GM12875 (cell line): ENCODE data around the gene OR6C68.
"Not testable (repeated sequence)": the region's sequence is repeated elsewhere in the genome, so short reads cannot be mapped to it uniquely, and the experiment has no call there.

Experiments
- H3K4me3 ChIP-seq: one replicate; pipeline ENCODE4 v1.5.1; 2011; ENCODE audit warnings: low read depth, low read length, control low read depth
- TF ChIP-seq, protein P1 (sequence below): IDR thresholded peaks from 2 replicates; pipeline ENCODE4 v1.5.1; 2011; ENCODE audit warnings: low read depth, mild to moderate bottlenecking, control low read depth, inconsistent platforms, low read length, moderate library complexity, borderline replicate concordance; ENCODE audit not compliant: insufficient read depth

OR6C68 gene

DNA sequence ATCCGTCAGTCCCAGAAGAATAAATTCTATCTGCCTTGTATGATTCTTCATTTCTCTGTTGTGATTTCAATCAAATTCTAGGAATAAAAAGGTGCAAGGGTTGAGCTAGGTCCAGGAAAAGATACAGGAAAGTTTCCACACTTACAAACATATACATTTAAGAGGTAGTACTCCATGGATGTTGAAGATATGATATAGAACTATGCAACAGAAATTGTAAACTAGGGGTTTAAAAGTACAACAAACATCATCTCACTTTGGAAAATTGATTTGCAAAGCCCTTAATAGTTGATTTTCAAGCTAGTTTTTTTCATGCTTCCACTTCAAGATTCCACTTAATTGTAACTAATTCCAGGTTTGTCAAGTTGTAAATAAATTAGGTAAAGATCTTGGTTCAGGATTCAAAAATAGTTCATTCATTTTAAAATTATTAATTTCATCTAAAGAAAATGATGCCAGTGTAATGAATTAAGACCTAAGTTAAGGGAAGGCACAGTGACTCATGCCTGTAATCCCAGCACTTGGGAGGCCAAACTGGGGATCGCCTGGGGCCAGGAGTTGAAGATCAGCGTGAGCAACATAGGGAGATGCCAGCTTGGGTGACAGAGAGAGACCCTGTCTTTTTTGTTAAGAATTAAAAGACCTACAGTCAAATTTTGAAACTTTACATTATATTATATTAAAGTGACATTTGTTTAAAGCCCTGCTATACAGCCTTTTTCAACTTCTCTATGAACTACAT is 21.9 kb upstream of the OR6C68 start, which contains the start of gene OR6C70:
Gene OR6C70, minus strand, starts transcription at position 51 of the 742 bp plus-strand sequence. Its CDS starts 0 bp downstream, at position 51.
- TF ChIP-seq, protein P1, sequence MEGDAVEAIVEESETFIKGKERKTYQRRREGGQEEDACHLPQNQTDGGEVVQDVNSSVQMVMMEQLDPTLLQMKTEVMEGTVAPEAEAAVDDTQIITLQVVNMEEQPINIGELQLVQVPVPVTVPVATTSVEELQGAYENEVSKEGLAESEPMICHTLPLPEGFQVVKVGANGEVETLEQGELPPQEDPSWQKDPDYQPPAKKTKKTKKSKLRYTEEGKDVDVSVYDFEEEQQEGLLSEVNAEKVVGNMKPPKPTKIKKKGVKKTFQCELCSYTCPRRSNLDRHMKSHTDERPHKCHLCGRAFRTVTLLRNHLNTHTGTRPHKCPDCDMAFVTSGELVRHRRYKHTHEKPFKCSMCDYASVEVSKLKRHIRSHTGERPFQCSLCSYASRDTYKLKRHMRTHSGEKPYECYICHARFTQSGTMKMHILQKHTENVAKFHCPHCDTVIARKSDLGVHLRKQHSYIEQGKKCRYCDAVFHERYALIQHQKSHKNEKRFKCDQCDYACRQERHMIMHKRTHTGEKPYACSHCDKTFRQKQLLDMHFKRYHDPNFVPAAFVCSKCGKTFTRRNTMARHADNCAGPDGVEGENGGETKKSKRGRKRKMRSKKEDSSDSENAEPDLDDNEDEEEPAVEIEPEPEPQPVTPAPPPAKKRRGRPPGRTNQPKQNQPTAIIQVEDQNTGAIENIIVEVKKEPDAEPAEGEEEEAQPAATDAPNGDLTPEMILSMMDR = no peak
- H3K4me3 ChIP-seq = no peak within 1 kb of the TSS

DNA sequence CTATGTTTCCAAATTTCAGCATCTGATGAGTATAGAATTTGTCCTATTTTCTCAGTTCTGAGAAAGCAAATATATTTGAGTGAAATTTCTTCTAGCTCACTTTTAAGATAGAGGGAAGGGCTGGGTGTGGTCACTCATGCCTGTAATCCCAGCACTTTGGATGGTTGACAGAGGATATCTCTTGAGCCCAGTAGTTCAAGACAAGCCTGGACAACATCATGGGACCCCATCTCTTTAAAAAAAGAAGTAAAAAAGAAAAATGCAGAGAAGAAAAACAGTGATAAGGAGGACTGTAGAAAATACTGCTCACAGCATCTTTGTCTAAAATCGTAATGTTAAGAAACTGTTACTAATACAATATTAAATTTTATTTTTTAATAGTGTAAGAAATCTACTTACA is 19.9 kb upstream of the OR6C68 start:
- TF ChIP-seq, protein P1 = no peak
- no peak overlapping the region for H3K4me3 ChIP-seq

DNA sequence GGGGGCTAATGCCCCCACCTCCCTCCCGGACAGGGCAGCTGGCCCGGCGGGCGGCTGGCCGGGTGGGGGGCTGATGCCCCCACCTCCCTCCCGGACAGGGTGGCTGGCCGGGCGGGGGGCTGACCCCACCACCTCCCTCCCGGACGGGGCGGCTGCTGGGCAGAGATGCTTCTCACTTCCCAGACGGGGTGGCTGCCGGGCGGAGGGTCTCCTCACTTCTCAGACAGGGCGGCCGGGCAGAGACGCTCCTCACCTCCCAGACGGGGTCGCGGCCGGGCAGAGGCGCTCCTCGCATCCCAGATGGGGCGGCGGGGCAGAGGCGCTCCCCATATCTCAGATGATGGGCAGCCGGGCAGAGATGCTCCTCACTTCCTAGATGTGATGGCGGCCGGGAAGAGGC is 13.0 kb upstream of the OR6C68 start:
- not testable (repeated sequence) for H3K4me3 ChIP-seq

DNA sequence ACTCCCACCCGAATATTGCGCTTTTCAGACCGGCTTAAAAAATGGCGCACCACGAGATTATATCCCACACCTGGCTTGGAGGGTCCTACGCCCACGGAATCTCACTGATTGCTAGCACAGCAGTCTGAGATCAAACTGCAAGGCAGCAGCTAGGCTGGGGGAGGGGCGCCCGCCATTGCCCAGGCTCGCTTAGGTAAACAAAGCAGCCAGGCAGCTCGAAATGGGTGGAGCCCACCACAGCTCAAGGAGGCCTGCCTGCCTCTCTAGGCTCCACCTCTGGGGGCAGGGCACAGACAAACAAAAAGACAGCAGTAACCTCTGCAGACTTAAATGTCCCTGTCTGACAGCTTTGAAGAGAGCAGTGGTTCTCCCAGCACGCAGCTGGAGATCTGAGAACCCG is 7.9 kb upstream of the OR6C68 start:
- H3K4me3 ChIP-seq = not testable (repeated sequence)

DNA sequence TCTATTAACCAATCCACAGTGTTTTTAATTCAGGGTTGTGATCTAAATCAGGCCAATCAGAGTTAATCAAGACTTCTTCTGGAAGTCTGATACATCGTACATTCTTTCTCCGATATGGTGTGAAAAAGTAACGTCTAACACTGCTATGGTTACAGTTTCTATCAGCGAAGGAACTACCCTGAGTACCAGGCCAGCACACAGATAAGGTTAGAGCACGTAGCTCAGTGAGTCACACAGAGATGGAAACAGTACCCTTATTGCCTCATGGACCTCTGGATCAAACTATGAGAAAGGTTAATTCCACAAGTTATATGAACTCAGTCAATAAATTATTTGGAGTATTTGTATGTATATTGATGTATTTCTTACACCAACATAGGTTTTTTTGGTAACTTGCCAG is 3.3 kb downstream of the OR6C68 start:
- TF ChIP-seq, protein P1 = no peak
- H3K4me3 ChIP-seq = no peak overlapping the region

DNA sequence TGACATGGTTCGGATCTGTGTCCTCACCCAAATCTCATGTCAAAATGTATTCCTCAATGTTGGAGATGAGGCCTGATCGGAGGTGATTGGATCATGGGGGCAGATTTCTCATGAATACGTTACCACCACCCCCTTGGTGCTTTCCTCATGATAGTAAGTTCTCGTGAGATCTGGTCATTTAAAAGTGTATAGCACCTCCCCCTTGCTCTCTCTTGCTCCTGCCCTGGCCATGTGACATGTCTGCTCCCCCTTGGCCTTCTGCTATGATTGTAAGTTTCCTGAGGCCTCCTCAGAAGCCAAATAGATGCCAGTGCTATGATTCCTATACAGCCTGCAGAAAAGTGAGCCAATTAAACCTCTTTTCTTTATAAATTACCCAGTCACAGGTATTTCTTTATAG is 7.1 kb downstream of the OR6C68 start:
- no peak overlapping the region for H3K4me3 ChIP-seq
- TF ChIP-seq, protein P1 = no peak

DNA sequence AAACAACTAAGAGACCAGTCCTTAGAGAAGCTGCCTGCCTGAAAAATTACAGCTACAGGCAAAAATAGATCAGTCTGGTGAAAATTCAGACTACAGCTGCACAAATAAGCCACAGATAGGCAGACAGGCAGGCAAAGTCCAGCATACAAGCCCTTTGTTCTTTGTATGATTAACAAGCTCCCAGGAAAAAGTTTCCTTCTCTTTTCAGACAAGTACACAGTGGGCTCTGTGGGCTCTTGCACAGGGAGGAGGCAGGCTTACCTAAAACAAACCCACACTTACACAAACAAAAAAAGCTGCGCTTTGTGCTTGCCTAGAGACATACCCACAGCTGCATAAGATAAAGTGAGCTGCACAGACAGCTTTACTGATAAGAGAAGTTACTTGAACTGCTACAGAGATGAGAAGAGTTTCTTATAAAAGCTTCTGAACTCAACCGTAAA is 7.7 kb downstream of the OR6C68 start:
- H3K4me3 ChIP-seq = no peak overlapping the region
- TF ChIP-seq, protein P1 = no peak

DNA sequence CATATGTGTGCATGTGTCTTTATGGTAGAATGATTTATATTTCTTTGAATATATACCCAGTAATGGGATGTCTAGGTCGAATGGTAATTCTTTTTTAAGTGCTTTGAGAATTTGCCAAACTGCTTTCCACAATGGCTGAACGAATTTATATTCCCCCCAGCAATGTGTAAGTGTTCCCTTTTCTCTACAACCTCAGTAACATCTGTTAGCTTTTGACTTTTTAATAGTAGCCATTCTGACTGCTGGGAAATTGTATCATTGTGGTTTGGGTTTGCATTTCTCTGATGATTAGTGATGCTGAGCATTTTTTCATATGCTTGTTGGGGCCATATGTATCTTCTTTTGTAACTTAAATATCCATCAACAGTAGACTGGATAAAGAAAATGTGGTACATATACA is 9.4 kb downstream of the OR6C68 start:
- TF ChIP-seq, protein P1 = no peak
- H3K4me3 ChIP-seq = no peak overlapping the region
